HFFc6 (cell line): ENCODE measurements around the gene PSTPIP1. TPM values are rescaled to one million over a fixed set of nuclear protein-coding genes. Genes with fewer than 3 reads are reported as not detected.

Source experiments
- DNase-seq: peaks from one replicate; pipeline ENCODE4 v3.0.0-alpha.2; 2018
- H3K27ac Mint-ChIP-seq: 2 replicates; pipeline ENCODE4 v1.8.0; 2020; ENCODE audit warnings: mild to moderate bottlenecking, mixed read lengths
- H3K27me3 Mint-ChIP-seq: 2 replicates; pipeline ENCODE4 v1.8.0; 2021; ENCODE audit warnings: mild to moderate bottlenecking, moderate library complexity, mixed read lengths; ENCODE audit not compliant: insufficient read depth
- H3K36me3 Mint-ChIP-seq: 2 replicates; pipeline ENCODE4 v1.8.0; 2021; ENCODE audit warnings: low read depth, mixed read lengths
- H3K4me1 Mint-ChIP-seq: 2 replicates; pipeline ENCODE4 v1.8.0; 2020; ENCODE audit warnings: low read depth, mixed read lengths
- H3K4me3 Mint-ChIP-seq: 2 replicates; pipeline ENCODE4 v1.8.0; 2020; ENCODE audit warnings: mild to moderate bottlenecking, moderate library complexity, mixed read lengths
- H3K9me3 Mint-ChIP-seq: 2 replicates; pipeline ENCODE4 v1.8.0; 2020; ENCODE audit warnings: mild to moderate bottlenecking, mixed read lengths
- total RNA-seq, 6 experiments: library from RNA; stranded (reverse); fragmentation: NEBNext Ultra II Directional; extraction: Animal tissue kit (Norgen Biotek cat#: 25700); gene quantifications; 2 replicates in 1 of 6; 3 replicates in 5 of 6; pipeline ENCODE4 v1.2.3, GENCODE V29; 2021
- TF ChIP-seq, protein P1 (sequence below): fragments of 200-600 bp; sonication (generic); IDR thresholded peaks from 2 replicates; pipeline ENCODE4 v1.5.0; 2021; ENCODE audit warnings: antibody characterized with exemption, mild to moderate bottlenecking

The PSTPIP1 gene
- total RNA-seq, 6 experiments from 2014 or later = 0.16 to 0.38 TPM; not detected in 4

DNA sequence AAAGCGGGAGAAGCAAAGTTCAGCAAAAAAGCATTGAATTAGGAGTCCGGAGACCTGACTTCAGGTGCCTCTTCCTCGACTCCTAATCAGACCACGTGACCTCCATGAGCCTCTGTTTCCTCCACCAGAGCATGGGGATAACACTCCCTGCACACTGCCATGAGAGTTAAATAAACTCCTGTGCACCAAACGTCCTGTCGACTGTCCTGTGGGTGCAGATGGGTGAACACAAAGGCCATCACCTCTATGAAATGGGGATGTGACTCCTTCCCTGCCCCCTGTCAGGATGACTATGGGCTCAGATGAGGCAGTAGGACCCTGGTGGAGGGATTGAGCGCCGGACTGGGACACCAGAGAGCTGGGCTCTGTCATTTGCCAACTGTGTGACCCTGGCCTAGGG is 89.5 kb downstream of the PSTPIP1 start:
- DNase-seq = no peak
- Mint-ChIP-seq H3K9me3 (no peaks in the 10 kb centered on the region), H3K4me3 (no peak overlapping the region), H3K4me1 (peaks cover 15% of the 10 kb centered on the region), H3K27ac (no peak overlapping the region), H3K36me3 (no peaks in the 10 kb centered on the region), H3K27me3 (peaks cover 18% of the 10 kb centered on the region)
- TF ChIP-seq, protein P1, sequence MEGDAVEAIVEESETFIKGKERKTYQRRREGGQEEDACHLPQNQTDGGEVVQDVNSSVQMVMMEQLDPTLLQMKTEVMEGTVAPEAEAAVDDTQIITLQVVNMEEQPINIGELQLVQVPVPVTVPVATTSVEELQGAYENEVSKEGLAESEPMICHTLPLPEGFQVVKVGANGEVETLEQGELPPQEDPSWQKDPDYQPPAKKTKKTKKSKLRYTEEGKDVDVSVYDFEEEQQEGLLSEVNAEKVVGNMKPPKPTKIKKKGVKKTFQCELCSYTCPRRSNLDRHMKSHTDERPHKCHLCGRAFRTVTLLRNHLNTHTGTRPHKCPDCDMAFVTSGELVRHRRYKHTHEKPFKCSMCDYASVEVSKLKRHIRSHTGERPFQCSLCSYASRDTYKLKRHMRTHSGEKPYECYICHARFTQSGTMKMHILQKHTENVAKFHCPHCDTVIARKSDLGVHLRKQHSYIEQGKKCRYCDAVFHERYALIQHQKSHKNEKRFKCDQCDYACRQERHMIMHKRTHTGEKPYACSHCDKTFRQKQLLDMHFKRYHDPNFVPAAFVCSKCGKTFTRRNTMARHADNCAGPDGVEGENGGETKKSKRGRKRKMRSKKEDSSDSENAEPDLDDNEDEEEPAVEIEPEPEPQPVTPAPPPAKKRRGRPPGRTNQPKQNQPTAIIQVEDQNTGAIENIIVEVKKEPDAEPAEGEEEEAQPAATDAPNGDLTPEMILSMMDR = no peak

DNA sequence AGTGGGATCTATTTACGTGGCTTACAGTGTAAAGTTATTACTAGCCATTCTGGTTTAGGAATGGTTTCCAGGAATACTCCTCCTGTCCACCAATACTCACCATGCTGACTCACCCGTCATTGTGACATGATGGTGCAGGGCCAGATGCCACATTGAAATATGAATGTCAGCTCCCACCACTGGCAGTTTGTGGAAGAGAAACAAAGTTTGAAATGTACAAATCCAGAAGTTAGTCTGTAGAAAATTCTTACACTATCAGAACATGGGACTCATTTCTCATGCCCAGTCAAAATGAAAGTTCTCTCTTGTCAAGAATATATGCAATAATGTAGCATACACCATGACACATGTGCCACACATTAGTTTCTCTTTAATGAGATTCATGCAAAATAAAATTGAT is 90.4 kb downstream of the PSTPIP1 start:
- Mint-ChIP-seq H3K27ac (no peak overlapping the region), H3K4me1 (peaks cover 15% of the 10 kb centered on the region), H3K9me3 (no peaks in the 10 kb centered on the region), H3K4me3 (no peak overlapping the region), H3K27me3 (peaks cover 17% of the 10 kb centered on the region), H3K36me3 (no peaks in the 10 kb centered on the region)
- TF ChIP-seq, protein P1 = no peak
- peak; percentile 20 for DNase-seq

Other genes starting within 250 kb of the PSTPIP1 start
- gene SCAPER, start 89.8 kb upstream of the PSTPIP1 start, total RNA-seq = 10 to 100 TPM in 1 of 6 experiments, 1 to 10 TPM in 5; 6.9 to 10.1 (median 8.1) TPM
- gene RCN2, start 63.4 kb upstream of the PSTPIP1 start, total RNA-seq = 10 to 100 TPM; 88.0 to 98.1 (median 94.5) TPM
- gene TSPAN3, start 76.0 kb downstream of the PSTPIP1 start, total RNA-seq = 100 to 1,000 TPM; 153 to 222 (median 183) TPM